GM21360 (cell line): Measurements from ENCODE around the gene EN1.
A peak's percentile ranks its signal among the peaks of the same experiment; 100 is the strongest.

Experiments used
- ATAC-seq: cut with Tn5 transposase; IDR thresholded peaks from one replicate; pipeline ENCODE4 v1.9.1; 2021; ENCODE audit warnings: mild to moderate bottlenecking, moderate library complexity; ENCODE audit not compliant: unreplicated experiment

EN1 gene

DNA sequence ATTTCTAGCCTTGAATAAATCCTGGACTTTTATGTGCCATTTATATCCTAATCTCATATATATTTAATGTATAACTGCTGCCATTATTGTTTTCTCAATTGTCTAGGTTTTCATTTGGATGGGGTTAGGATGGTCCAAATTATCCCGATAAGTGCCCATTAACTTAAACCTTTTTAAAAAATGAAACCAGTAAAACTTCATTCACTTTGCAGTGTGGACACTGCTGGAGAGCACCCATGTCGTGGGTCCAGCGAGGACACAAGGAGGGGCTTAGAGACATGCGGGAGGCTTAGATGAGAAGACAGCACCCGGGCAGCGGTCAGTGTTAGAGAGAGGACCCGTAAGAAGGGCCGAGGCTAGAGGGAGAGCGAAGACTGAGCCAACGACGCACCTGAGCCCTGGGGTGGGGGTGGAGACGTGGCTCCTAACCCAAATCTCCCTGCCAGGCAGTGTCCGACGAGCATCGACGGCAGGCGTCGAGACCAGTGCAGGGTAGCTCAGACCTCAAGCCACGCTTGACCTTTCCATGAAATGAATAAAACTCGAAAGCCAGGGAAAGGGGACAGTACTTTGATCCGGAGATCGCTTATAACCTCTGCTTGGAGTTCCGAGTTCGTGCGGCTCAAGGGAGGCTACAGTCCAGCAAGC lies 9.0 kb upstream of the EN1 start:
- no peak for ATAC-seq

DNA sequence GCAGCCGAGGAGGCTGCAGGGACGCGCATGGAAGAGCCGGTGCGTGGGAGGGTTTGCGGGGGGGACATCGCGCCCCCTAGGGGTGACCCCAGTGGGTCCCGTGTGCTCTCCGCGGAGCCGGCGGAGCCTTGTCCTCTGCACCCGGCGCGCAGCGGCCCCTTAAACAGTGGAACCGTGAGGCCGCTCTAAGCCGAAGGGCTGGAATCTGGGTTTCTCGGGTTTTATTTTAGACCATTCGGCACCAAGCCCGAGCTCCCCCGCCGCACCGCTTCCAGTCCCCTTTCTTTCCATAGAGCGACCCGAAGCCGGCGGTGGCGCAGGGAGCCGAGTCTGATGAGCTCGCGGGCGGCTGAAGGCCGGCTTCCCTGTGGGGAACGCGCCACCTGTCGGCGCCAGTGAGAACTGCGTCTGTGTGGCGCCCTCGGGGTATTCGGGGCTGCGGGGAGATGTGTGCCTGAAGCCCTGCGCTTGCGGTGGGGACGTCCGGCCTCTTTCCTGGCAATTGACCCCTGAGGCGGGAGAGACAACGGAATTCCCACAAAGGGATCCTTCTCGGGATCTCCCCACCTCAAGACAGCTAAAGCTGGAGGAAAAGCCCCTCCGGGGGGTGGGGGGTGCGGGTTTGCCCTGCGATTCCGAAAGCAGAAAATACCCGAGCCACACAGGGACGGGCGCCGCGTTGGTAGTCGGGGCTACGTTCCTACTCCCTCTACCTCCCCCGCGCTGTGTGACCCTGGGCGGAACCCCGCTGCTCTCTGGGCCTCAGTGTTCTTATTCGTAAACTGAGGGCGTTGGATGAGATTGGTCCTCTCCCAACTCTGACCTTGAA lies 8.2 kb upstream of the EN1 start:
- peak; percentile 88 for ATAC-seq

DNA sequence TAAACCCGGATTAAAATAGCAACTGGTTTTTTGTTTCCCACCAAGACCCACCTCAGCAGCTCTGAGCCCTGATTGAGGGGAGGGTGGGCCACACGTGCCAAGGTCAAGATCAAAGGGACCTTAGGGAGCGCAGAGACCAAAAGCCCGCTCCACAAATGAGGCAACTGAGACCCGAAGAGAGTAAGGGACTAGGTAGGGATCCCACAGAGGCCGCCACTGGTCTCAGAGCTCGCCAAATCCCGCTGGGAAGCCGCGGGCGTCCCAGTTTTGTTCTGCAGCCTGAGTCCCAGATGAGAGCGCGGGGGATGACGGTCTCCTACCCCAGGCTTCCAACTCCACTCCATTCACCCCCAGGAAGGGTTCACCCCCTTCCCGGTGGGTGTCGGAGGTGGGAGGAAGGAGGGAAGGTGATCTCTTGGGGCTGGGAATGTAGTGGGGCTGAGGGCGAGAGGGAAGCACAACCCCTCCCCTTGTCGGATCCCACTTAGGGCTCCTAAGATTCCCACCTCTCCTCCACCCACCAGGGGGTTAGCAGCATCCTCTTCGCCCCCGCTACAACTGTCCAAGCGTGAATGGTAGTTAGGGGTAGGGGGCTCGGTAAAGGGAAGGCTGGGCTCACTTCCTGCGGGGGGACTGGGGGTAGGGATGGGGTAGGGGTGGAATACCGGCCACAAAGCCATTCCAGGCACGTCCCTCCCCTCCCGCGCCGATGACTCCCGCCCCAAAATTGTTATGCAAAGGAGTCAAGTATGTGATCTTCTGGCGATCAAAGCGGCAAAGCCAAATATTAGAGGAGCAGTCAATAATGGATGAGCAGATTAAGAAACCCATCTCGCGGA lies 7.3 kb upstream of the EN1 start:
- ATAC-seq: no peak

DNA sequence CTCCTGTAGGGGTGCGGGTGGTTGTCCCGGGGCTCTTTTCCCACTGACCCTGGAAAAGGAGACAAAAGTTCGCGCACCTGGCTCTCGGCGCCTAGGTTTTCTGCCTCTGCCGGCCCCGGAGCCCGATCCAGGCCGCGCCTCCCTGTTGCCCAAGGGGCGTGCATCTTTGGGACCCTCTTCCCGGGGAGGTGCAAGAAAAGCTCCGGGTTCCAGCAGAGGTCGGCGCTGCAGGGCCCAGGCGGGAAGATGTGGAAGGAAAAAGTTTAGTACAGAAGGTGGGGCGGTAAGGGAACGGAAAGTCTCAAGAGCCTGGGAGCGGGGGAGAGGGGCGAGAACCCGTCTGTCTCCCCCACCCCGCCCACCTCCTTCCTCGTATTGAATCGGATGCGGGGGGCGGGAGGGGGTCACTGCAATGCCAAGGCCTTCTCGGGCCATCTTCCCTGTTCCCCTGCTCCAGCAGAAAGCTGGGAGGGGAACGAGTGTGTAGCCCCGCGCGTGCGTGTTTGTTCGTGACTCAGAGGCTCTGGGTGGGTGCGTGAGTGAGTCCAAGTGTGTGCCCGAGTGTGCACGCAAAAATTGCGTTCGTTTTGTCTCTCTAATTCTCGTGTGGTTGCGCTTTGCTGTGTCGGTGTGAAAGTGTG lies 6.3 kb upstream of the EN1 start:
- no peak for ATAC-seq

DNA sequence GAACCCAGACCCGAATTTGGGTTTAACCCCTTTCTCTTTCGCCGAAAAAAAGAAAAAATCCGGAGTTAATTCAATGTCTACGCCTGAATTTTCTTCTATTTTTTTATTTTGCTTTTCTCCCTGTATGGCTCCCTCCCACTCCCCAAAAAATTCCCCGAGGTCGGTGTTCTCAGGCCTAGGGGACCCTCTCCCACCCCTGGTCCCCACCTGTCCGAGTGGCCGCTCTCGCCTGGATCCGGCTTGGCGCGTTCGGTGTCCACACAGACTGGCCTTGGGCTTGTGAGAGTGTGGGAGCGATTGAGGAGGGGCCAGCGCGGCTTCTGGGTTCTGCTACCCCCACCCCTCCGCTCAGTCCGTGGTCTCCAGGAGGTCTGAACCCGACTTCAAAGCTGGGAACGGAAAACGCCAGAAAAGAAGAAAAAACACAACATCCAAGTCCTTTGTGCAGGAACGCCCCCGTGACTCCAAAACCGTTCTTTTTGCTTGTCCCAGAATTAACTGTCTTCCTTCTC lies 5.7 kb upstream of the EN1 start:
- ATAC-seq: no peak

DNA sequence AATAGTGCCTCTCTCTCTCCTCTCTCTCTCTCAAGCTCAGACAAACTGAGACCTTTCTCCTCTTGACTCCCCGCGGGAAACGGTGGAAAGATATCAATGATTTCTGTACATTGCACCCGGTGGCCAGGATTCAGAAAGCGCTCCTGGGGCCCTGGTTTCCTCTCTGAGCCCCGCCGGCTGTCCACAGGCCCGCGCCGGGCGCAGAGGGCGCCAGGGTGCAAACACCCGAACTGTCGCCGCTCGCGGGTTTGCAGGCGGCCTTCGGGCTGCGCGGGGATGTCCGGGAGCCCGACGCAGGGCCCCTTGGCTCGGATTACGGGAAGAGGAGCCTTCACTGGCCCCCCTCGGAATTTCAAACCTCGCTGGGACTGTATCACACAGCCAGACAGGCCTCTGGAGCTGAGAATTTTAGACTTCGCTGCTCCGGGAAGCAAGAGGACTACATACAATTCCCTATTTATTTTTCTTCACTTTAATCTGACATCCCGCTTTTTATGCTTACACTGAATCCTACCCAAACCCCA lies 5.2 kb upstream of the EN1 start:
- ATAC-seq: no peak

DNA sequence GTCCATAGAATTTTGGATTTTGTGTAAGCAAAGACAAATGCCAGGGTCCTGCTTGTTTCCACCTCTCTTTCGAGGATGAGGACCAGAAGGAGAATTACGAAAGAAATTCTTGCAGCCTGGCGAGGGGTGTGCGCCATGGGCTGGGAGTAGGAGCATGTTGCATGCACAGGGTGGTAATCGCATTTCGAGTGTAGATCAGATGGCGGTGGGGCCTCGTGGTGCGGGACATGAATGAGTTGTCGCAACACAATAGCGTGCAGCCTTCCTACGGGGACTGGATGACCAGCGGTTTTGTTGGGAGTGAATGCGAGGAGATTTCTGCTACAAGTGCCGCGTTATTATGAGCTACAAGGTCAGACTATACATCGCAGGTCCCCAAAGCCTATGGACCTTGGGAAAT lies 4.2 kb upstream of the EN1 start:
- ATAC-seq: no peak

DNA sequence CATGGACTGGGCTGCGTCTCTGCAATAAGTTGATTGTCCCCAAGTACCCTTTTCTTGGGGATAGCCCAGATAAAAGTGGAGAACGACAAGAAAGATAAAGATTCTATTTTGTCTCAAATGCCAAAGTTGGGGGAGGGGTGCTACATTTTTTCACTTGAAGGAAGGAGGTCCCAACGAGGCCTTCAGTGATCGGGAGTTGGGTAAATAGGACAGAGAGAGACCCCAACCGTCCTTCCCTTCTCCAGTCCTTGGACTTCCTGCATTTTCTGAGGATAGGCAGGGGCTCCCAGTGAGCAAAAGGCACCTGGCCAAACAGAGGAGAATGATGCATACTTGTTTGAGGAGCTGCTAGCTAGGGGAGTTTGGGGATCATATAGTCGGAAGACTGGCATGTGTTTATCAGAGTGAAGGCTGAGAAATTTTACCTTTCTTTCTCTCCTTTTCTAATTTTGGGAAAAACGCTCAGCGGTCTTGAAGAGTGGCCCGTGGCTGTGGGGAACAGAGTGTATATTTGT lies 3.5 kb upstream of the EN1 start:
- no peak for ATAC-seq

DNA sequence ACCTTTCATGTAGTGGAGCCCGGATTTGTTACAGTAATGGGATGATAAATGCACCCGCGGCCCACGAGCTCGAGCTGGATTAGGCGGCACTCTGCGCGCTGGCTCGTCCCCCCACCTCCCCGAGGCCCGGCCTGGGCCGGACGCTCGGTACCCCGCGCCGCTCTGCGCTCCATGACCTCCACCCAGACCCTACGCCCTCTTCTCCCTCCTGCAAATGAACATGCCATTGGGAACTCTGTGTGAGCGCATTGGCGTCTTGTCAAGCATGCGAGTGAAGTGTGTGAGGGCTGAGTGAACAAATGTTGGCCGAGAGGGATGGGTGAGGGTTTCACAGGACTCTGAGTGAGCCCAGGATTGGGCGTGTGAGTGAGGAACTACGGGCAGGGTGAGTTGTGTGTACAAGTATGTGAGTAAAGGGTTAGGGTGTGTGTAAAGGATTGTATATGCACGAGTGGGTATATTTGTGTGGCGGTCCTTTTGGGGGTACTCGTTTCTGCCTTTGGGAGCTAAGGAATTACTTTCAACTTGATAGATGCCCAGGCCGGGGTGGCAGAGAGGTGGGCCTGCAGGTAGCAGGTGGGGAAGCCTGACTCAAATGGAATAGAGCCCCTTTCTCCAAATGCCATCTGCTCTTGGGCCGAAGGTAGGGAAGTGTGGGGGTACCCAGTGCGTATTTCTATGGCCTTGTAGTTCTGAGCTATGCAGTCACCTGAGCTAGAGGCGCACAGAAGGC lies 2.9 kb upstream of the EN1 start:
- no peak for ATAC-seq

DNA sequence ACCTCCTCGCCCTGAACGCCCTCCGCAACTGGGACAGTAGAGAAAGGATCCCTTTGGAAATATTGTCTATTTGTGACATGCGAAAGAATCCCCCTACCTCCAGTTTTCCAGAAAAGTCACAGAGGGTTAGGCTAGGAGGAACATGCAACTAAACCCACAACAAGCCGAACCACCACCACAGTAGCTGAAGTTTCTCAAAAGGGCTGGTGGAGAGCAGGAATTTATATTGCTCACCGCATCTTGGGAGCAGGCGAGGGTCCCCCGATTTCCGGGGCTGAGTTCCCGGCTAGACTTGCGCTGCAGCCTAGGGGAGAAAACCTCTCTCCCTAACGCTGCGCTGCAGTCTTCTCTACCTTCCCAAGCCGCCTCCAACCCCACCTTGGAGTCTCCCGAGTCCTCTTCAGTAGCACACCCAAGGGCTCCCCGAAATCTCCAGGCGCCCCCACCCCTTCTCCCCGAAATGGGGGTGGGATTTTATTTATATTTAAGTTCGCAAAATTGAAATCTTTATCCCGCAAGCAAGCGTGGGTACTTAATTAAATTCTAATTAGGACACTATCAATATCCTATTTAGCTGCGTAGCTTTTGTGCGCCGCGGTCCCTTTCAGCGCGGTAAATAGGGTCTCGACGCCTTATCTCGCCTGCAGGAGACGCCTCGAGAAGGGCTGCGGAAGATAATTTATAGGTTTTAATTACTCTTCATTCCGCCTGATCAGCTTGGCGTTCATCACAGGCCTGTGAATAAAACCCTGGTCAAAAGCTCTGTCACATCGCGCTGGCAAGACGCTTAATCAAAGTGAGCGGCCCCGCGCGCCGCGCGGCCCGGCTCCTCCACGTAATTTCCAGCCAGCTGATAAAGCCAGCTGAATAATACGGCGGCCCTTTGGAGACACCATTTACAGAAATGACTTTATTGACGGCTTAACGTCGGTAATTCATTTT lies 2.0 kb upstream of the EN1 start:
- no peak for ATAC-seq

DNA sequence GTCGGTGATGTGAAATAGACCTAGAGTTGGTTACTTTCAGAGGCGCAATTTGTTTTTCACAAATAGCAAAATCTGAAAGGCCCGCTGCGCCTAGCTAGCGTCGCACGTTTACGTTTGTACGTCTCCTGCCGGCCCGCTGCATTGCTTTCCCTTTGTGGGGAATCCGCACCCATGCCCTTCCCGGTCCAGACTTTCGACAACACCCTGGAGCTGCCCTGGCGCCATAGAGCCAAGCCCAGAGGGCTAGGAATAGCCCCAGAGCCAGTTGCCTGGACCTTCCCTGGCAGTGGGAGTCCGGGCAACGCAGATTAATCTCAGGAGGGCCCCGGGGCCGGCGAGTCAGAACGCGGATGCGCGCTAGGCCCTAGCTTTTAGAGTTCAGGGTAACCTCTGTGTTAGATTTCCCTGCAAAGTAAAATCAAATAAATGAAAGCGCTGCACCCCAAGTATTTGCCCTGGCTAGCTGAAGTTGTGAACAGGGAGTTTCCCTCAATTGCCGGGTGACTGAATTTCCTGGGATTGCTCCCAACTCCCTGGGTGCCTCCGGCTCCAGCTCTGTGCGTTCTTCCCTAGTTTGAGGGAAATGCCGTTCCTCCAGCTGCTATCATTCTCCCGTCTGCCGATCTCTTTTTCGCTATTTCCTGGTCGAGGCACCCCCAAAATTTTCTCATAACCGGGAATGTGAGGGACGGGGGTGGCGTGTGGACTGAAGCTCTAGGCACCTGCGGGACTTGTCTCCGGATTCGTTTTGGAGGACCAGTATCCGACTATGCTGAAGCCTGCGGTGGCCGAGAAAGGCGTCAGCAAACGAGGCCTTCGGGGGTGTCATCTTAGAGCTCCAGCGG lies 1.2 kb upstream of the EN1 start:
- no peak for ATAC-seq

DNA sequence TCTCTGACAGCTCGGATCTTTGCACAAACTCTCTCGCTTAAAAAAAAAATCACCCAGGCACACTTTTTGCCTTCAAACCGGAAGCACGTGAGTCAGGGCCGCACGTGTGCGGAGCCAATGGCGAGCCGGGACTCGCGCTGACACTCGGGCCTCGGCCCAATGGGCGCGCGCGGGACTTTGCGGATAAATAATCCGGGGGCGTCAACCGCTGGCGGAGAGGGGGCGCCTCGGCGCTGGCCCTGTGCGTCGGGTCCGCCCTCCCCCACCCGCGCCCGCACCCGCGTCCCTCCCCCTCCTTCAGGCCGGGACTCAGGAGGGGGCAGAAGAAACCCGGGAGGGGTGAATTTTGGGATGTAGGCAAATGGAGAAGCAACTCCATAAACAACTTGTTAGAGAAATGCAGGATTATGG lies 319 bp upstream of the EN1 start:
- ATAC-seq: no peak

DNA sequence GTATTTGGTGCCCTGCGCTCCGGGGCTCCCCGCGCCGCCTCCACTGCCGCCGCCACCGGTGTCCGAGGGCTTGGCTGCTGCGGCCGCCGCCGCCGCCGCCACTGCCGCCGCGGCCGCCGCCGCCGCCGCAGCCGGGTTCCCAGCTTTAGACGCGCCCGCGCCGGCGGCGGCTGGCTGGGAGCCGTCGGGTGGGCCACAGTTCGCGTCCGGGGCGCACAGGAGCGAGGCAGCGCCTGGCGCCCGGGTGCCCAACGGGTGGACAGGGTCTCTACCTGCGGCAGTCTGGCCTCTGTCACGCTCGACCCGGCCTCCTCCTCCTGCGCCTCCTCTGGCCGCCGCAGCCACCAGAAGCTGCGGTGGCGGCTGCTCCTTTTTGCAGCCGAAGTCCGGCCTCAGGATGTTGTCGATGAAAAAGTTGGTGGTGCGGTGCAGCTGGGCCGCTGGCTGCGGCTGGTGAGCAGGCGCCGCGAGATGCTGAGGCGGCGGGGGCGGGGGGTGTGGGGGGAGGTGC lies 951 bp downstream of the EN1 start:
- ATAC-seq: no peak

DNA sequence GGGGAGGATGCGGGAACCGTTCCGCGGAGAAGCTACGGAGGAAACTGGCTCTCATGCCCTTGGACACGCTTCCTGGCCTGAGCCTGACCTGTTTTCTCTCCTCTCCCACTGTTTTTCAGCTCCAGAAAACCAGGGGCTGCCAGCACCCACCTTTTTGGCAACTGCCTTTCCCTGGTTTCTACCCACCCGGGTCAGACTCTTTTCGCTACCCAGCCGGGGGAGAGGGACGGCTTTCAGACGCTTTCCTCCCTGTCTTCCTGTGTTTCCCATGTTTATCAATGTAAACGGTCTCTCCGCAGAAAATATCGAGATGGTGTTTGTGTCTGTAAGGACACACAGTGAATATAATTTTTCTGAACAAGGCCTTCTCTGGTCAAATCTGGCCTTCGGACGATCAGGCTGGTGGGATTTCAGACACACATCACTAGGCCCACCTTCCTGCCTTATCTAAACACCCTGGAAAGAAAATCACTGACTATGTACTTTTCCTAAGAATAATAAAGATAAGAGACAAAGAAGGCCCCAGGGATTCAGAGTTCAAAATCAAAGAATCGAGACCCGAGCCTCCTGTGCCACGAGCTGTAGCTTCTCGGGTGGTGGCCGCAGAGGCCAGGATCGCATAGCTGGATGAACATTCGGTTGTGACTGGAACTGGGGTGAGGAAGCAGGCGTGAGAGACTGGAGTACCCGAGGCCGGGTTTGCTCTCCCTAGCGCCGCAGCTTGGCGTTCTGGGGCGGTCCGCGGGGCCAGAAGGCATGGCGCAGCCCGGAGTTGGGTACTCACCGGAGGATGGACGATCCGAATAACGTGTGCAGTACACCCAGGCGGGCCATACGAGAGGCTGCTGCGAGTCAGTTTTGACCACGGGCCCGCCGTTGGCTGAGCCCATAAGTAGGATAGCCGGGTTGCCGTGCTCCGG lies 1.7 kb downstream of the EN1 start:
- no peak for ATAC-seq

DNA sequence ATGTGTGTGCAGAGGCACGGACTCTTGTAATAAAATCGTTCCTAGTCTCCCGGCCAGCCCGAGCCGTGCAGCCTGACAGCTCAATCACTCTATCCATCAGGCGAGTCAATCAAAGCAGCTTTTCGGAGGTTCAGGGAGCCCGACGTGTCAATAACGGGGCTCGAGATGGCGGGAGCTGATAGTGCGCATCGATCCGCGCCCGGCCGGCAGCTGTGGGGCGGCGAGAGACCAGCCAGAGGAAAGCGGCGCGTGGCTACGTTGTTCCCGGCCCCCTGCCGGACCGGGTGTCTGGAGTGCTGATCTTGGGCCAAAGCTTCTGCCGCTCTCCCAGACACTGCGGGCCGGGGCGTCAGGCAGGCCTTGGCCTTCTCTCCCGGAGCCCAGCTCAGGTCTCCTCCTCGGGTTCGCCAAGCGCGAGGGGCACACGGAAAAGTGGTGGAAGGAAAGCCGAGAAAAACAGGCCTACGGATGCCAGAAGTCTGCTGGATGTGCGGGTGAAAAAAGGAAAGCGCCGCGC lies 2.4 kb downstream of the EN1 start:
- no peak for ATAC-seq

DNA sequence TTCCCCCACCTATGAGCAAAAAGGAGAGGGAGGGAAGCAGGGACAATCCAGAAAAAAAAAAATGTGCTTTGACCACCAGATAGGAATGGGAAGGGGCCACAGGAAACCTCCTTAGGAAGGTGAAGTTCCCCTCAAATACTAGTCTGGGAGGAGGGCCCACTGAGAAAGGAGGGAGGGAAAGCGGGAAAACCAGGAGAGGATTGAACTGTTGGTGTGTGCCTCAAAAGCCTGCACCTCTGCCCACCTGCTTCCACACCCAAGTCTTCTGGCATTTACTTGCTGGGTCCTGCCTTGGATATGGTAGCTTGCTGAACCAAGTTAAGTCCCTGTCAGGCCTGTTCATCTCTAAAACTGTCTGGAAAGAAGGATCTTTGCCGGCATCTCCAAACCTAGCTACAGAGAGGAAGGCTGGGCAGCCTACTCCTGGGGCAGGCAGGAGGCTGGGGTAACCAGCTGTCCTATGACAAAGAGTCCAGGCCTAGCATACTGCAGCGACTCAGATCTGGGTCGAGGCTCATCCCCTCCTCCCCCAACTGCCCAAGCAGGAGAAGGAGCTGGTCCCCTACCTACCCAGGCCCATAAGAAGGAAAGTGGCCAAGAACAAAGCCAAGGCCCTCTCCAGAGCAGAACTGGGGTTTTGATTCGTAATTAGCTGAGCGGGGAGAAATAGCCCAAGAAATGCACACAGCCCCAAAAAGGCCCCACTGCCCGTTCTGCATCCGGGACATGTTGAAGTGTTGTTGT lies 3.0 kb downstream of the EN1 start:
- no peak for ATAC-seq
